Natural killer cell (primary cell): ENCODE data around the gene ENTR1. TPM values are rescaled to one million over a fixed set of nuclear protein-coding genes. Genes with fewer than 3 reads are reported as not detected.

ENCODE experiments used
- ATAC-seq, 3 donors: fragments of 150-1000 bp in 2 of 3; fragments of 200-7000 bp in 1 of 3; cut with Tn5 transposase; 1 replicate in 1 of 3; 2 replicates in 2 of 3; pipeline ENCODE4 v1.10.0; 2021; ENCODE audit warnings: mild to moderate bottlenecking in 2 of 3, moderate library complexity in 2 of 3
- DNase-seq, 2 donors: peaks; one replicate each; pipeline versions ENCODE4 v3.0.0 to v3.0.0-alpha.2; 2013 to 2021; ENCODE audit warnings: mixed read lengths in 1 of 2
- H3K27ac ChIP-seq: one replicate; pipeline ENCODE4 v1.5.1; 2013; ENCODE audit warnings: mild to moderate bottlenecking, low read length
- H3K27me3 ChIP-seq: one replicate; pipeline ENCODE4 v1.6.1; 2013; ENCODE audit warnings: low read length; ENCODE audit not compliant: control insufficient read depth, insufficient read depth
- H3K36me3 ChIP-seq: one replicate; pipeline ENCODE4 v1.6.1; 2013; ENCODE audit warnings: low read length; ENCODE audit not compliant: control insufficient read depth, insufficient read depth
- H3K4me1 ChIP-seq: one replicate; pipeline ENCODE4 v1.6.1; 2013; ENCODE audit warnings: low read length; ENCODE audit not compliant: control insufficient read depth, insufficient read depth
- H3K4me3 ChIP-seq: one replicate; pipeline ENCODE4 v1.5.1; 2013; ENCODE audit warnings: low read length
- H3K9me3 ChIP-seq: one replicate; pipeline ENCODE4 v1.6.1; 2013; ENCODE audit warnings: low read length; ENCODE audit not compliant: control insufficient read depth, insufficient read depth
- H3K27ac Mint-ChIP-seq, 2 donors: one replicate each; pipeline ENCODE4 v1.8.0; 2022; ENCODE audit warnings: mild to moderate bottlenecking in 2 of 2, mixed read lengths in 2 of 2, moderate library complexity in 1 of 2
- H3K27me3 Mint-ChIP-seq, 2 donors: one replicate each; pipeline ENCODE4 v1.8.0; 2022; ENCODE audit warnings: low read depth in 2 of 2, mixed read lengths in 2 of 2
- H3K36me3 Mint-ChIP-seq: one replicate; pipeline ENCODE4 v1.8.0; 2022; ENCODE audit warnings: mixed read lengths
- H3K4me1 Mint-ChIP-seq, 2 donors: one replicate each; pipeline ENCODE4 v1.8.0; 2022; ENCODE audit warnings: mixed read lengths in 2 of 2
- H3K4me3 Mint-ChIP-seq: one replicate; pipeline ENCODE4 v1.8.0; 2022; ENCODE audit warnings: mild to moderate bottlenecking, moderate library complexity, mixed read lengths
- H3K9me3 Mint-ChIP-seq, 2 donors: one replicate each; pipeline ENCODE4 v1.8.0; 2022; ENCODE audit warnings: mixed read lengths in 2 of 2
- CTCF ChIP-seq: fragments of 200-600 bp; IDR thresholded peaks from one replicate; pipeline ENCODE4 v1.8.0; 2022; ENCODE audit warnings: antibody characterized with exemption
- WGBS: methylation state at CpG from one replicate; pipeline ENCODE4 v1.1.7; 2013; ENCODE audit warnings: missing lambda C conversion rate; ENCODE audit not compliant: insufficient coverage; 5-methylcytosine and 5-hydroxymethylcytosine counted together
- intact Hi-C: fragments of 100-400 bp; cut with micrococcal nuclease; formaldehyde crosslinking; loops from one replicate; pipeline ENCODE4 v1.14.2; 2022
- total RNA-seq, 4 donors: library from RNA; stranded (reverse); fragments of 120-200 nt in 1 of 4; gene quantifications; one replicate each; pipeline versions ENCODE4 v1.2.3 to v1.2.4, GENCODE V29; 2013 to 2022

Gene ENTR1
- total RNA-seq, 3 donors from 2014 or later (not counting 1 experiment from before 2014, with no cell fraction given): 38.7 to 62.3 (median 41.6) TPM

- Histone ChIP-seq H3K4me1 (peaks cover 28% of the 10 kb centered on the region), H3K4me3 (peak overlapping the region; percentile 30), H3K36me3 (no peaks in the 10 kb centered on the region), H3K27me3 (peaks cover 3% of the 10 kb centered on the region), H3K9me3 (no peaks in the 10 kb centered on the region), H3K27ac (no peak overlapping the region)
- intact Hi-C loops: no loop called here
- no peak for DNase-seq
- Mint-ChIP-seq H3K27me3 (no peaks in the 10 kb centered on the region), H3K4me3 (no peak overlapping the region), H3K27ac (no peak overlapping the region), H3K9me3 (no peaks in the 10 kb centered on the region), H3K36me3 (no peaks in the 10 kb centered on the region), H3K4me1 (no peaks in the 10 kb centered on the region)
- peak in 1 of 3 donors; percentile 59 for ATAC-seq
- TF ChIP-seq CTCF: no peak
- 11% methylated on average over 21 of the region's 21 CpGs for WGBS
Observed at GRCh38 chr9:136372561-136373299, 37.7 kb downstream of the ENTR1 start.

GRCh38 chr9:136372006-136372405, 38.4 kb downstream of the ENTR1 start:
- Mint-ChIP-seq H3K27me3 (no peaks in the 10 kb centered on the region), H3K4me3 (no peak overlapping the region), H3K36me3 (no peaks in the 10 kb centered on the region), H3K4me1 (no peaks in the 10 kb centered on the region), H3K9me3 (no peaks in the 10 kb centered on the region), H3K27ac (no peak overlapping the region)
- whole genome bisulfite sequencing: 89% methylated on average over 21 of the region's 21 CpGs
- H3K4me1 ChIP-seq: peaks cover 28% of the 10 kb centered on the region
- no peaks in the 10 kb centered on the region for H3K36me3 ChIP-seq
- ATAC-seq (no peak), DNase-seq (no peak)
- H3K27me3 ChIP-seq: peaks cover 3% of the 10 kb centered on the region
- H3K27ac ChIP-seq: no peak overlapping the region
- intact Hi-C loops: no loop called here
- no peaks in the 10 kb centered on the region for H3K9me3 ChIP-seq
- no peak for TF ChIP-seq CTCF
- no peak overlapping the region for H3K4me3 ChIP-seq

GRCh38 chr9:136371533-136371880, 38.9 kb downstream of the ENTR1 start:
- Histone ChIP-seq H3K4me3 (no peak overlapping the region), H3K4me1 (peaks cover 24% of the 10 kb centered on the region), H3K27ac (no peak overlapping the region), H3K27me3 (peaks cover 3% of the 10 kb centered on the region), H3K9me3 (no peaks in the 10 kb centered on the region), H3K36me3 (no peaks in the 10 kb centered on the region)
- Mint-ChIP-seq H3K27me3 (no peaks in the 10 kb centered on the region), H3K27ac (no peak overlapping the region), H3K36me3 (no peaks in the 10 kb centered on the region), H3K4me1 (no peaks in the 10 kb centered on the region), H3K4me3 (no peak overlapping the region), H3K9me3 (no peaks in the 10 kb centered on the region)
- DNase-seq (no peak), ATAC-seq (no peak)
- 89% methylated on average over 13 of the region's 13 CpGs for whole genome bisulfite sequencing
- intact Hi-C loops: no loop called here
- no peak for TF ChIP-seq CTCF
